Activated T-cell treated with anti-CD3 and anti-CD28 coated beads, Interleukin-2, amount 50 U/mL, for 4 hours (primary cell): ENCODE results near the gene MPIG6B. TPM values are rescaled to one million over a fixed set of nuclear protein-coding genes. Genes with fewer than 3 reads are reported as not detected.
A peak's percentile ranks its signal among the peaks of the same experiment; 100 is the strongest.

Experiments
- ATAC-seq, 2 donors: fragments of 200-7000 bp; cut with Tn5 transposase; one replicate each; pipeline ENCODE4 v1.10.0; 2021
- DNase-seq: peaks from one replicate; pipeline ENCODE4 v3.0.0-alpha.2; 2020
- H3K27me3 Mint-ChIP-seq: one replicate; pipeline ENCODE4 v1.8.0; 2021; ENCODE audit warnings: low read depth, mixed read lengths
- H3K36me3 Mint-ChIP-seq: one replicate; pipeline ENCODE4 v1.8.0; 2022; ENCODE audit warnings: mixed read lengths; ENCODE audit not compliant: insufficient read depth
- H3K4me1 Mint-ChIP-seq: one replicate; pipeline ENCODE4 v1.8.0; 2021; ENCODE audit warnings: low read depth, mixed read lengths
- H3K4me3 Mint-ChIP-seq: one replicate; pipeline ENCODE4 v1.8.0; 2021; ENCODE audit warnings: mild to moderate bottlenecking, moderate library complexity, mixed read lengths
- H3K9me3 Mint-ChIP-seq: one replicate; pipeline ENCODE4 v1.8.0; 2021; ENCODE audit warnings: mixed read lengths
- total RNA-seq, 3 donors: library from RNA; stranded (reverse); gene quantifications; one replicate each; pipeline ENCODE4 v1.2.1, GENCODE V29; 2021

The MPIG6B gene
- total RNA-seq, 3 donors from 2014 or later: 0.33 to 0.55 TPM; not detected in 1

DNA sequence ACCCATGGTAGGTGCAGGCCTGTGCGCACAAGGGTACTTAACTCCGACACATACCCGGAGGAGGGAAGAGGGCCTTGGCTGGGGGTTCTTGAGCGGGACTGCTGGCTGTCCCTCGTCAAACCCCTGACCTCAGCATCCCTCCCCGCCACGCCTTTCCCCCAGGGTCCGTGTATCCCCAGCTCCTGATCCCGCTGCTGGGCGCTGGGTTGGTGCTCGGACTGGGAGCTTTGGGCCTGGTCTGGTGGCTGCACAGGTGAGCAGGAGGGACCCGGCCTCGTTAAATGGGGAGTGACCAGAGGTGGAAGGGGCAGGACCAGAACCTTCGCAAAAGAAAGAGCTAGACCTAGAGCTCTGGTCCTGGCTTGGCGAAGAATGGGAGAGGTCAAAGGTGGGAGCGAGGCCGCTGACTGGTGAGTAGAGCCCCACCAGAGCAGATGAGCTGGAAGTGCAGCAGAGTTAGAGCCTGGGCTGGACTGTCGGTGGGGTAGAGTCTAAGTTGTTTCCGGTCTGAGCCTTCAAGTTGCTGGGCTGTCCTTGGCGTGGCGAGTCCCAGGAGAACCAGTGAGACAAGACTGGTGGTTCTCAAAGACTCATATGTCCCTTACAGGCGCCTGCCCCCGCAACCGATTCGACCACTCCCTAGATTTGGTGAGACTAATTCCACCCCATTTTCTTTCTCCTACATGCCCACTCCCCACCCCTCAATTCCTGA, 963 bp downstream of the MPIG6B start:
- Mint-ChIP-seq H3K27me3 (no peaks in the 10 kb centered on the region), H3K36me3 (peaks cover 4% of the 10 kb centered on the region), H3K4me1 (peaks cover 35% of the 10 kb centered on the region), H3K4me3 (no peak overlapping the region), H3K9me3 (no peaks in the 10 kb centered on the region)
- DNase-seq: no peak
- ATAC-seq: no peak

DNA sequence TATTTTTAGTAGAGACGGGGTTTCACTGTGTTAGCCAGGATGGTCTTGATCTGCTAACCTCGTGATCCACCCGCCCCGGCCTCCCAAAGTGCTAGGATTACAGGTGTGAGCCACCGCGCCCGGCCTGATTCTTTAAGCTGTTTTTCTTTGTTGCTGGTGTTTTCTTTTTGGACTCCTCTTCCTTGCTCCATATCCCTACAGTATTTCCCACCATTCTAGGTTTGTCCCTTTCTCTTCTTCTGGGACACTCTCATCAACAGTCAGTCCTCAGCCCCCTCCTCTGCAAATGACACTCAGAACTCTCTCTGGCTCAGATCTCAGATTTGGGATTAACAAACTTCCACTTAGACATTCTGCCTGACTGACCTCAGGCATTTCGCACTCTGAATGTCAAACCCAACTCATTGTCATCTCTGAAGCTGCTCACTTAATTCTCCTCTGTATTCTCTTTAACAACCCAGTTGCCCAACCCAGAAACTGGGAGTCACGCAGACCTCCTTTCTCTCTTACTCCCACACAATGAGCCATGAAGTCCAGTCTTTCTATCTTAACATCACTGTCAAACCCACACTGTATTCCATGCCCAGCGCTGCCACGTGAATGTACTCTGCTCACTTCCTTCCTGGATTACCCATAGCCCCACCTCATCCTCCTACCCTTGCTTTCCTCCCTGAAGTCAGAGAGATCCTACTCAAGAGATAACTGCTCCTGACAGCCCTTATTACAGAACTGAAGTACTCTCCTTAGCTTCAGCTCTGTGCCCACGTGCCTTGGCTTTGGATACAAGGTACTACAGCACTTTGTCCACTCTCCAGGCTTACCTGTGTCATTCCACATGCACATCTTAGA, 2.6 kb downstream of the MPIG6B start:
- ATAC-seq (no peak), DNase-seq (no peak)
- Mint-ChIP-seq H3K27me3 (no peaks in the 10 kb centered on the region), H3K9me3 (no peaks in the 10 kb centered on the region), H3K4me3 (no peak overlapping the region), H3K36me3 (peaks cover 4% of the 10 kb centered on the region), H3K4me1 (peaks cover 45% of the 10 kb centered on the region)

DNA sequence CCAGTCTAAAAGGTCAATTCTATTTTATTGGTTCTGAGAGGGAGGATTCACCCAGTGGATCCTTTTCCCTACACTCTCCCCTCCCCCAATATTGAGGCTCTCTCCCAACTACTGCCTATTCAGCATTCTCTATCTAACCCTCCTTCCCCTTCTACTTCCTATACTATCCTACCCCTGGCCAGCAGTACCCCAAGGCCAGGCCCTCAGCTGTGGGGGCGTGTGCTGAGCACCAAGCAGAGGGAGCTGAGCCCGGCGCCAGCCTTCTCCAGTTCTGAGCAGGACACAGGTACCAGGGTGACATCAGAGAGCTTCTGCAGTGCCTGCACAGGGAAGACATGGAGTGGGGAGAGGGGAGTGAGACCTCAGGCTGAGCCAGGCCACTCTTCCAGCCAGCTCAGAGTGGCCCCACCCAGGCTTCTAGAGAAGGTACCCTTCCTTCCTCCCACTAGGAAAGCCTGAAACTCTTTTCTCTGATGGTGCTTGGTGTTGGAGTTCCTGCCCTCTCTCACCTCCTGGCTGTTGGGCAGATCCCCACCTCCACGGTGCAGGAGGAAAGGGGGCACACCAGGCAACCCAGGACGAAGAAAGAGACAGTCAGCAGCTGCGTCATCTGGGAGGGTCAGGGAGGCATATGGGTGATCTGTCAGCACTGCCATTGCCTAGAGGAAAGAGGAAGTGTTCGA, 4.0 kb downstream of the MPIG6B start:
- Mint-ChIP-seq H3K36me3 (peaks cover 11% of the 10 kb centered on the region), H3K9me3 (no peaks in the 10 kb centered on the region), H3K4me1 (peaks cover 48% of the 10 kb centered on the region), H3K27me3 (no peaks in the 10 kb centered on the region), H3K4me3 (peak overlapping the region; percentile 53)
- no peak for ATAC-seq
- DNase-seq: no peak

DNA sequence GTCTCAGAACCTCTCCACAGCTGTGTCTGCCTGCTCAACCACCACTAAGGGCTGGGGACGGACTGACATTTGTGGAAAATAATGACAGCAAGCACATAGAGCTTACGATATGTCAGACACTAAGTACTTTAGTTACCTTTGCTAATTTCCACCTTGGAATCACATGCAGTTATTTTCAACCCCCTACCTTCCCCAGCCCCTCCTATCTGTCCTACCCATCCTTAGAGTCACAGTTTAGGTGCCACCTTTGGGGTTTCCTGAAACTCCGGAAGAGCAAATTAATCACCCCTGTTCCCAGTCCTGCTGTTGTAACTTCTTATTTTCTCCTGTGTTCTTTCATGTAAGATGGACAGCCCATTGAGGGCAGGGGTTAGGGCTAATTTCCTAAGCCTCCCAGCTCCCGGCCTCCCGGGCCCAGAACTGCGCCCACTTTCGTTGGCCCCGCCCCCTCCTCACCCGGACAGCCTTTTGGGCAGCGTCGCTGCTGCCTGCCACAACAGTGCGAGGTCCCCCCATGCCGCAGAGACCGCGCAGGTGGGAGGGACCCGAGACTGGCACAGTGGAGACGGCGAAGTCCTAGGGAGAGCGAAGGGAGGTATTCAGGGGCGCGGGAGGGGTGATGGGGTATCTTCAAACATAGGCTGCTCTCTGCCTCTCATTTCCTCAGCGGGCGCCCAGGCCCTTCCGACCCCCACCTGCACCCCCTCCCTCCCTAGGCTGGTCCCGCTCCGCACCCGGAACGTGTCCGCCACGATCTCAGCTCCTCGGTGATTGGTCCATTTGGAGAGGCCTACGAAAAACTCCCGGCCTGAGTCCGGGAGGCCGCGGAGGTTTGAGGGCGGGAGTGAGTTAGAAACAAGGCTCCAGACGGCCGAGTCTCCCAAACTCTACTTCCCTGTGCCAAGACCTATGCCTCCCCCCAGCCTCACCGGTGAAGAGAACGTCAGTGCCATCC, 4.8 kb downstream of the MPIG6B start:
- Mint-ChIP-seq H3K9me3 (no peaks in the 10 kb centered on the region), H3K4me1 (peaks cover 49% of the 10 kb centered on the region)

GRCh38 chr6:31728767-31729514, 5.8 kb downstream of the MPIG6B start, which contains the start of gene DDAH2:
Gene DDAH2, minus strand, starts transcription at chr6:31729299. Its CDS starts 138 bp downstream, at chr6:31729161.
- Mint-ChIP-seq H3K4me1 (peaks cover 55% of the 10 kb centered on the region), H3K27me3 (no peaks in the 10 kb centered on the region), H3K4me3 (peak within 1 kb of the TSS; percentile 94), H3K36me3 (peaks cover 22% of the 10 kb centered on the region), H3K9me3 (no peaks in the 10 kb centered on the region)
- DNase-seq: no peak
- ATAC-seq: peak; percentile 20

More for the DNA sequence above, 4.8 kb downstream of the MPIG6B start:
- Mint-ChIP-seq H3K27me3 (no peaks in the 10 kb centered on the region), H3K4me3 (peak overlapping the region; percentile 53), H3K36me3 (peaks cover 14% of the 10 kb centered on the region)
- ATAC-seq: no peak
- no peak for DNase-seq

- DNase-seq (peak; percentile 80), ATAC-seq (peak; percentile 75 to 77)
- Mint-ChIP-seq H3K4me3 (peak overlapping the region; percentile 94), H3K27me3 (no peaks in the 10 kb centered on the region), H3K4me1 (peaks cover 61% of the 10 kb centered on the region), H3K36me3 (peaks cover 22% of the 10 kb centered on the region), H3K9me3 (no peaks in the 10 kb centered on the region)
Measured at GRCh38 chr6:31729515-31729978, 6.4 kb downstream of the MPIG6B start.

DNA sequence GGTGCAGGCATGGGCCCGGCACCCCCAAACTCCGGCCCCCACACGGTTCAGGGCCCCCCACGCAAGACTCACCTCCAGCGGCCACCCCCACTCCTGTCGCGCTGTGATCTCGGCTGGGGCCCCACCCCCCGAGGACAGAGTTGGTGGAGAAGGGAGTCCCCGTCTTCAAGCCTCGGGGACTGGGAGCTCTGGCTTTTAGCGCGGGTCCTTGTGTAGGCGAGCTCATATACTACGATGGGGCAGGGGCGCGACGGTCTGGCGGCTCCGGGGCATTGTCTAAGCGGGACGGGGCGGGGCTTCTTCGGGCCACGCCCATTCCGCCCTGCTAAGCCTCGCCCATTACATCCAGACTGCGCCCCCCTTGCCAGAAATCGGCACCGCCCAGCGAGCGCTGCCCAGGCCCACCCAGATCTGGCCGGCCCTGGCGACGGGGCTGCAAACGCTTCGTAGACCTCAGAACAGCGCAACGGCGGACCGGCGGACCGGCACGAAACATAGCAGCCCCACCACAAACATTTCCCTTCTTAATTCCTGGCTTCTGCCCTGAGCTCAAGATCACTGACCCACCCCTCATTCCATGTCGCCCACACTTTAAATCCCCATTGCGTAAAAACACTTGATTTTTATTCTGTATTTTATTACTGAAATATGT, 6.9 kb downstream of the MPIG6B start:
- Mint-ChIP-seq H3K4me3 (peak overlapping the region; percentile 94), H3K4me1 (peaks cover 62% of the 10 kb centered on the region), H3K27me3 (no peaks in the 10 kb centered on the region), H3K36me3 (peaks cover 22% of the 10 kb centered on the region), H3K9me3 (no peaks in the 10 kb centered on the region)
- peak; percentile 58 for DNase-seq
- ATAC-seq: peak; percentile 61

DNA sequence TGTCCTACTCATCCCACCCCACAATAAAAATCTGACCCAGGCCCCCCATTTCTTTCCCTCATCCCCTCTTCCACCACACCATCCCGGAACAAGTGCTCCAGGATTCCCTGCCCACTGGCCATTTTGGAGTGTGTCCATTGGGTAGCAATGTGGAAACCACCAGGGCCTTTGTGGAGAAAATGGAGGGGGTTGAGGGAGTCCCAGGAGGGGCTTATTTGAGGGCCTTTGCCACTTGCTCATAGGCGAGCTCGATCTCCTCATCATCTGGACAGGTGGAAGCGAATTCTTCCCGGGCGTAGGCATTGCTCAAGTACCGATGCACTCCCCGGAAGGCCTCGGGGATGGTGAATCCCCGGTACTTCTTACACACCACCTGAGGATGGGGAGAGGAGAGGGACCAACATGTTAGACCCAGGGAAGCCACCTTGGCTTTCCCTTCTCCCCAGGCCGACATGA, 7.5 kb downstream of the MPIG6B start:
- Mint-ChIP-seq H3K4me1 (peaks cover 62% of the 10 kb centered on the region), H3K4me3 (peak overlapping the region; percentile 94), H3K27me3 (no peaks in the 10 kb centered on the region), H3K9me3 (no peaks in the 10 kb centered on the region), H3K36me3 (peaks cover 20% of the 10 kb centered on the region)
- DNase-seq: no peak
- no peak for ATAC-seq

- Mint-ChIP-seq H3K9me3 (no peaks in the 10 kb centered on the region), H3K36me3 (peaks cover 17% of the 10 kb centered on the region), H3K27me3 (no peaks in the 10 kb centered on the region), H3K4me1 (peaks cover 58% of the 10 kb centered on the region), H3K4me3 (no peak overlapping the region)
- DNase-seq: no peak
- ATAC-seq: no peak
Measured at GRCh38 chr6:31732029-31732428, 8.9 kb downstream of the MPIG6B start.

GRCh38 chr6:31733734-31734133, 10.6 kb downstream of the MPIG6B start:
- DNase-seq (no peak), ATAC-seq (no peak)
- Mint-ChIP-seq H3K27me3 (no peaks in the 10 kb centered on the region), H3K4me1 (peaks cover 61% of the 10 kb centered on the region), H3K9me3 (no peaks in the 10 kb centered on the region), H3K4me3 (peak overlapping the region; percentile 98), H3K36me3 (peaks cover 17% of the 10 kb centered on the region)

DNA sequence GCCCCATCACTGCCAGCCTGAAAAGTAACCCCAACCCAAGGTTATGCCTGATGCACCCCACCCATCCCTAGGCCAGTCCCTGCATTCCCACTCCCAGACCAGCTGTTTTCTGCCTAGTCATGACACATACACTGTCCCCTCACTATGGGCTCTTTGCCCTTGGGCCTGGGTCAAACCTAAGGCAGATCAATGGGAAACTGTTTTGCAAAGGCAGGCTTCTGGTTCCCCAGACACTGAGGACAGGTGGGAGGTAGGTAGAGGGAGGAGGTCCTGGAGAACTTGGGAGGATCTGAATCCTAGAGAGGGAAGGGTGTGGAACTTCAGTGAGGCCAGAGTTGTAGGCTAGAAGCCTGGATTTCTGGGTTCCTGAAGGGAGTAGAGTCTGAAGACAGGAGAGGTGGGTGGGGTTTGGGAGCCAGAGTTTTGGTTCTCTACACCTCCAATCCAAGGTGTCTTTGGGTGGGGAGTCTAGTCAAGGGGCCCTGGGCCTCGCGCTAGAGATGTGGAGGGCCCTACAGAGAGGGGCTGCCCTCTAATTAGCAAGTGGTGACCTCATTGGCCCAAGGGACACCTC, 11.2 kb downstream of the MPIG6B start:
- no peaks in the 10 kb centered on the region for H3K27me3 Mint-ChIP-seq
- ATAC-seq: peak; percentile 57 to 58
- H3K9me3 Mint-ChIP-seq: no peaks in the 10 kb centered on the region
- H3K4me3 Mint-ChIP-seq: peak overlapping the region; percentile 98
- peaks cover 60% of the 10 kb centered on the region for H3K4me1 Mint-ChIP-seq
- peaks cover 17% of the 10 kb centered on the region for H3K36me3 Mint-ChIP-seq
- no peak for DNase-seq

DNA sequence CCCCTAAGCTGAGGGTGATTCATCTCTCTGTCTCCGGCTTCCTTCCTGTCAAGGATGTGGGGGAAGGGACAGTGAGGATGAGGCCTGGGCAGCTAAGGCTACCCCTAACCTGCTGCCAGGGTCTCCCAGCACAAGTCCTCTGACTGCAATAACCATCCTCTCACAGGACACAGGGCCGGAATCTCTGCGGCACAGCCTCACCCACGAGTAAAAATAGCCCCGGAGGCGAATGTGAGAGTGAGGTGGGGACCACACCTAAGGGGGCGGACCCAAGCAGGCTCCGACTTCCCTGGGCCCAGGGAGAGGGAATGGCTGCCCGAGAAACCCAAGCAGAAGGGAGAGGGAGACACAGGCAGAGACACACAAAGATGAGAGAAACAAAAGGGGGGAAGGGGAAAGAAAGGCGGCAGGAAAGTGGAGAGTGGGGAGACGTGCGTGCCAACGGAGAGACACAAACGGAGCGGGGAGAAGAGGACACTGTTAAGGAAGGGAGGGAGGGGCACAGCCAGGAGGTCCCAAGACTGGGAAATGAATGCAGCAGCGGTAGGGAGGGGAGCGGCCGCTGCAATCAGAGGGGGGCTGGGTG, 11.7 kb downstream of the MPIG6B start:
- no peaks in the 10 kb centered on the region for H3K27me3 Mint-ChIP-seq
- peaks cover 64% of the 10 kb centered on the region for H3K4me1 Mint-ChIP-seq
- H3K9me3 Mint-ChIP-seq: no peaks in the 10 kb centered on the region
- H3K4me3 Mint-ChIP-seq: peak overlapping the region; percentile 98
- ATAC-seq (peak; percentile 3 to 5), DNase-seq (peak; percentile 42)
- peaks cover 17% of the 10 kb centered on the region for H3K36me3 Mint-ChIP-seq
